Hematopoietic multipotent progenitor cell treated with erythropoietin and hydrocortisone succinate and interleukin-3 and kit ligand, for 8 days (in vitro differentiated cells): ENCODE results near the gene GPC3.

Experiments used
- DNase-seq: peaks from one replicate; pipeline ENCODE4 v3.0.0-alpha.2; 2015

The GPC3 gene

DNA sequence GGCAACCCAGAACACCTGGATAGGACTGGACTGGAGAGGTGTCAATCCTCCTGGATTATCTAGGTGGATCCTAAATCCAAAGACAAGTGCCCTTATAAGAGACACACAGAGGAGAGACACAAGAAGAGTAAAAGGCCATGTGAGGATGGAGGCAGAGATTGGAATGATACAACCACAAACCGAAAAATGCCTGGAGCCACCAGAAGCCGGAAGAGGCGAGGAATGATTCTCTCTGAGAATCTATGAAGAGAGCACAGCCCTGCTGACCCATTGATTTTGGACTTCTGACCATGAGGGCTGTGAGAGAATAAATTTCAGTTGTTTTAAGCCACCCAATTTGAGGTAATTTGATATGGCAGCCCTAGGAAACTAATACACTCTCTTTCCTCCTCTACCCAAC lies 20.1 kb downstream of the GPC3 start:
- DNase-seq = no peak

DNA sequence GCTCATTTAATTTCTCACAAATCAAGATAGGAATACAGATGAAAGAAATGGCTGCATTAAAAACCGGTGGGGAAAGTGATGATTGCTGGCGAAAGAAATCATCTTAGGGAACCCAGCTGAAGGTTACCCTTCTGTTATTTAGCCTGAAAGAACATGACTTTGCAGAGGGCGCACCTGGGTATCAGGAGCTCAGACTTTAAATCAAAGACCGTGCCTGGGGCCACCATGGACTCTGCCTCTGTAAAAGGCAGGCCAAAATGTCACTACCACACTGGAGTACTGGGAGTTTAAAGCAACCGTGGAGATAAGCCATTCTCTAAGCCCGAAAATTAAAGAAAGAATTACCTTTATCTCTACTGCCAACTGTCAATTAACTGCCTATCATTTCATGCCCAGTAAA lies 24.3 kb downstream of the GPC3 start:
- no peak for DNase-seq

DNA sequence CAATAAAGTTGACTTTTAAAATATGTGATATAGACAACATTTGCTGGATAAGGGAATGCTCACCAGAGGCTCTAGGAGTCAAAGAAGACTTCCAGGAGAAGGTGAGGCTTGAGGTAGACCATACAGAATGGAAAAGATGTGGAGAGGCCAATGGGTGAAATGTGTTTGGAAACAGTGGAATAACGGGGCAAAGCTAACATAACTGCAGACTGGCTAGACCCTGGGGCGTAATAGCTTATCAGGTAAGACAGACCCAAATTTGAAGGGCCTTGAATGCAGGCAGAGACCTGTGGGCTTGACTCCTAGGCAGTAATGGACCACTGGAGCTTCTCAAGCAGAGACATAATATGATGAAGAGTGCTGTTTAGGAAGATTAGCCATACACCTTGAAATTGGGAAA lies 25.4 kb downstream of the GPC3 start:
- no peak for DNase-seq

DNA sequence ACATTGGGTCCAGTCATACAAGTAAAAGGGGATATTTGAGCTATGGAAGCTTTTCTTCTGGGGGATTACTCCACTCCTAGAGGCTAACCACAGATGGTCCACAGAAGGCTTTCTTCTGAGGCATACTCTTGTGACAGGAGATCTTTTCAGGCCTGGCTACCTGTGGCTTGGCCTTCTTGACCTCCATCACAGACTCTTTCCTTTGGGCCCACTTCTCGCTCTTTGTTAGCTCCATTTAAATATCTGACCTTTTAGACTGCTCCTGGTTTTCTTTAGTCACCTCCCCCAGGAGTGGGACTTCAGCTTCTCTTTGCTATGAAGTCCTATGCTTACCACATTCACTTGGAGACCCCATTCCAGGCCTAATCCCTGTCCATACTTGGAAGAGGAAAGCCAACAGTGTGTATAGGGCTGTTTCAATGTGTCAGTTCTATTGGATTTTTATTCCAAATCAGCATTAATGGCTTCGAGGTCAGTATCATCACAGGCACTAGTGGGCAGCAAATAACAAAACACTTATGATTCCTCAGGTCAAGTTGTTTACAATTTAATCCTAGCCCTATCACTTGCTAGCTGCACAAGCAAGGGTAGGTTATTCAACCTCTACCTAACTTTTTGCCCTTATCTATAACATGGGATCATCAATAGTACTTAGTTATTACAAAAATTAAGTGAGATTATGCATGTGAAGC lies 26.3 kb downstream of the GPC3 start:
- no peak for DNase-seq

DNA sequence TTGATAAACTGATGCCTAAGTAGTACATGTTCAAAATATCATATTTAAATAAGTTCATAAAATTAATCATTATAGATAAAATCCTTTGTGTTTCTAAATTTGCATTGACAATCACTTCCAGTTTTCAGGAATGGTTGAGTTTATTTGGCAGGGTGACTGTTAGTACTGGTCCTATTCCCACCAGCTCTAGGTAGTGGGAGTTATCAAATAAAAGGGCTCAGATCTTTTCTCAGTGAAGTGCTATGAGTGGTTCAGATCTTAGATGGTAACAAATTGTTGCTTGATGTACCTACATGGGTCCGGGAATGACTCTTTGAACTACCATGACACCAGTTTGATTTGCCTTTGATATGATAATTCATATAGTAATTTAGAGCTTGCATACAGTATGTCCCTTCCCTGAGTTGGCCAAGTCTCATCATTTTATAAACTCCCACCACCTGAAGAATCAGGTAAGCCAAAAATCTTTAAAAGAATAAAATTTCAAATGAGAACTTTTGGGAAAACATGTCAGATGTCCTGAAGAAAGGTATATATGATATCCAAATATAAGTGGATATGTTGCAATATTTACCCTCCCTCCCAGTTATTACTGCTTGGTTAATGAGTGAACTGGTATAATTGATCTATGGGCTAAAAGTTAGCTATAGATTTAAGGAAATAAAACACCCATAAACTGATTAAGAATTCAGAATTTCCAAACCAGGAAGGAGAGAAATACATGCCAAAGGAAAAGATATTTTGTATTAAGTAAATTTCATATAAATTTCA lies 28.6 kb downstream of the GPC3 start:
- no peak for DNase-seq

DNA sequence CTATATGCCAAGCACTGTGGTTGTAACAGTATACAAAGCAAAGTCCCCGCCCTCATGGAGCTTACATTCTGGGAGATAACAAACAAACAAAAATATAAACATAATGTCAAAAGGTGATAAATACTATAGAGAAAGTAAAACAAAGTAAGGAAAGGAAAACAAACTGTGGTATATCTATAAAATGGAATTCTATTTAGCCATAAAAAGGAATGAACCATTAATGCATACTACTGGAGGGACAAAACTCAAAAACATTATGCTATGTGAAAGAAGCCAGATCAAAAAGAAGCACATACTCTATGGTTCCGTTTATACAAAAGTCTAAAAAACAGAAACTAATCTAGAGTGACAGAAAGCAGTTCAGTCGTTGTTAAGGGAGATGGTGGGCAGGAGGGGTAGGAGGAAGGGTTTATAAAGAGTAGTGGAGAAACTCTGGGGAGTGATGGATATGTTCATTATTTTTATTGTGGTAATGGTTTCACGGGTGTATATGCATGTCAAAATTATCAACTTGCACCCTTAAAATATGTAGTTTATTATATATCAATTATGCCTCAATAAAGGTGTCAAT lies 31.5 kb downstream of the GPC3 start:
- no peak for DNase-seq

DNA sequence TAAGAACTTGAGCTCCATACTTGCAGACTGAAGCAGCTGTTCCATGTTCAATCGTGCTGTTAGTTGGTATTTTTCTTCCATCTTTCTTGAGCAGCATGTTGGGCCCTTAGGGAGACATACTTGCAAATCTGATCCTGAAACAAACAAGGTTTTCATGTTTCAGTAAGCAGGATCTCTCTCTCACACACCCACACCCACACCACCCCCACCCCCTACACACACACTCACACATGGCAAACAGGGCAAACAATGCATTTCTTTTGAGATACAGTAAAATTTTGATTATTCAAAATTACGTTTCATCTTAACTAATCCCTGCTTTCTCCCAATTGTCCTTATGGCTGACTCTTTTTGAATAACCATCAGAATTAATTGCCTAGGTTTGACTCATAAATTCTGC lies 32.3 kb downstream of the GPC3 start:
- DNase-seq = no peak

DNA sequence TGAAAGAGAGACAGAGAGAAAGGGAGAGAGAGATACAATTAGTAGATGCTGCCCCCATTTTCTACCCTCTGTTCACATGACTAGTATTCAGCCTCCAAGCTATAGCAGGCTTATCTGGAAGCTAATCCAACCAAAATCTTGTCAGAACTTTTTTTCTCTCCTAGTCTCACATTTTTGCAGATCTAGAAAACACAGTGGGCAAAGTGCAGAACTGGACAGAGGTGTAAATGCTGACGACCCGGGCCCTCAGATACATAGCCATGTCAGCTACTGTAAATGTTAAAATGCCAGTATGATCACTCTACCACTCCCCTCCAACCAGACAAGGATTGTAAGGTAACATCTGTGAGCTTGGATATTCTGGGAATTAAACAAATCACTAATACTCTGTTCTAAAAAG lies 34.3 kb downstream of the GPC3 start:
- no peak for DNase-seq

DNA sequence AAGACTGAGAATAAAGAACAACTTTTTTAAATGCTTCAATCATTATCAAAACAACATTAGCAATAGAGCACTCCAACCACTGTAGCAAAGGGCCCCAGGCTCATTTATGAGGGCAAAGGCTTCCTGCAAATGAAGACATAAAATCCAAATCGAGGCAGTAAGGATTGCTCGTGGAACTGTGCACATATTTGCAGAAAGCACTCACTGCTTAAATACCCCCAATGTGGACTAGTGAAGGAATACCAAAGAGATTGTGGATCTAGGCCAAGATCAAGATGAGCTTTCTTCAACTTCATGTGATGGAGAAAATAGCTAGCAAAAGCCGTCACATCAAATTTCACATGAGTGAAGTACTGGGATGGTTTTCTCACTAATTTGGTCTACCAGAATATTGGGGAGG lies 35.2 kb downstream of the GPC3 start:
- DNase-seq = no peak

DNA sequence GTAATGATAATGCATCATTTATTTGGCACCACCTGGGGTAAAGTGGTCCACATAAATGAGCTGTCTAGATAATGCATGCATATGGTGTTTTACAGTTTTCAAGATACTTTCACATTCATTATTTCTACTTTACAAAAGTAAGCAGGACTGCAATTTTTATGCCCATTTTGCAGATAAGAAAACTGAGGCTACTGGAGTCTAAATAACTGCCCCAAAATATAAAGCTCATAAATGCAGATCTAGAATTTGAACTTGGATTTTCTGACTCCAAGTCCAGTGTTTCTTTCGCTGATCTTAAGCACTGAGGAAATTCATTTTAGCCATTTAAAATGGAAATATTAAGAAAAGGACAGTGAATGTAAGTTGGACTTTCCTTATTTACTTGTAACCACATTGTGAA lies 36.5 kb downstream of the GPC3 start:
- DNase-seq = no peak

DNA sequence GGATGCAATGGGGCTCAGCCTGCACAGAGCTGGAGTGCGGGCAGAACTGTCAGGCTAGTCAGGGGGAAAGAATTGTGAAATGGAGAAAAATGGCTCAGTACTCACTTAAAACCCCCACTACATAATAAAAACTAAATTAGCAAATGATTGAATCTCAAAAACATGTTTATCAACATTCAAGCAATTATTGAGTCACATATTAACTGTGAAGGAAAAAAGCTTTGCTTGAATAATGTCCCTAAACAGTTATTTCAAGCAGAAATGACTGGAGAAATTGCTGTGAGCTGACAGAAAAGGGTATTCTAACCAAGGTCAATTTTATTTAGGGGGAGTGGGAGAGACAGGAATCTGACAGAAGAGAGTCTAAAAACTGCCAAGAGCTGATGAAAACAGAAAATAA lies 37.4 kb downstream of the GPC3 start:
- no peak for DNase-seq

DNA sequence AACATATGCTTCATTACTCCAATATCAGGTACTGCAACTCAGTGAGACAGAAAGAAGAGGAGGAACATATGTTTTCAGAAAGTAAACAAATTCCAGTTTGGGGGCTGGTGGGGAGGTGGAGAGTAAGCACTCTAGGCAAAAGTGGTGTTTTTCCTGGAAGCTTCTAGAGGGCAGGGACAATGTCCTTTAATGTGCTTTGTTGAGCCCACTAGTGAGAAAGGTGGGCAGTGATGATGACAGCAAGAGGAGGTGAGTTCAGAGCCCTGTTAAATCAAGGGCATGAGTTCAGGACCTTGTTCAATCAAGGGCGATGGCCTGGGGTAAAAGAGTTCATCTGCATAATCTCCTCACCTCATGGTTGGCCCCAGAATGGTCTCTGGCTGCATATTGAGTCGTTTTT lies 38.4 kb downstream of the GPC3 start:
- DNase-seq = no peak

DNA sequence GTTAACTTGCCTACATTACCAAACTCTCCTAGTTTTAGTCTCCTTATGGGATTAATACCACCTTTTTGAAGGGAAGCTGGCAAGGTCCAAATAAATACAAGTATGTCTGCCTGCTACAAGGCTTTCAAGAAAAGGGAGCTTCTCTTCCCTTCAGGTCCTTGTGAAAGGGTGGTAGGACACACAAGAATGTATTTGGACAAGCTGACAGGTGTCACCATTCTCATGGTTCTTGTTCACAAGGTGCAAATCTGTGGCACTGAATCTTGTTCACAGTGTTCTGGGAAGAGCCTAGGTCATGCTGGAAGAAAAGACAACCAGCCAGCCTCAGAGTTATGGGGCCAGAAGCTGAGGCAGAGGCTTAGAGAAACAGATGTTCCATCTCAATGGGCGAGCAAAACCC lies 41.9 kb downstream of the GPC3 start:
- DNase-seq = no peak

DNA sequence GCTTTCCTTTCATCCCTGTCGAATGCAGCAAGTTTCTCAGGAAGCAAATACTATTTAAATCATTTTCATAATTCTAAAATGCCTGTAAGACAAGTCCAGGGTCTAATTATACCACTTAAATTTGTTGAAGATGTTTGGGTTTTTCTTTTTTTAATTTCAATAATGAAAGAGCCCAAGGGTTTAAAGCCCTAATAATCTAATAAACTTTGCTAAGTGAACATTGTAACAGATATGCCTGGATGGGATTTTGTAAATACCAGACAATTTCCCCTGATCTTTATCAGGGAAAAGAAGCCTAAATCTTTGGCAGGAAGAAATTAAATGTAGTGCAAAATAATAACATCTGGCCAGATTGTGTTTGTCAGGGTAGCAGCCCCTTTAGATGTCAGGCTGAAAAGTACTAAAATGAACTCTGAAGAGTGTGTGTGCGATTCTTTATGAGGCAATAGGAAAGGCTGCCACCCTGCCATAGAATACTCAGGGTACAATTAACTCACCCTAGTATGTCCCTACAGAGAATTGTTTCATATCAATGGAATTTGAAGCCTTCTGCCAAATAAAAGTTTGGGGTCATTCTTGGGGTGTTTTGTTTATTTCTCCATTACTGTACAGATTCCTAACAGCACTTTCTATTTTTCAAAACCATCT lies 45.6 kb downstream of the GPC3 start:
- DNase-seq = no peak

DNA sequence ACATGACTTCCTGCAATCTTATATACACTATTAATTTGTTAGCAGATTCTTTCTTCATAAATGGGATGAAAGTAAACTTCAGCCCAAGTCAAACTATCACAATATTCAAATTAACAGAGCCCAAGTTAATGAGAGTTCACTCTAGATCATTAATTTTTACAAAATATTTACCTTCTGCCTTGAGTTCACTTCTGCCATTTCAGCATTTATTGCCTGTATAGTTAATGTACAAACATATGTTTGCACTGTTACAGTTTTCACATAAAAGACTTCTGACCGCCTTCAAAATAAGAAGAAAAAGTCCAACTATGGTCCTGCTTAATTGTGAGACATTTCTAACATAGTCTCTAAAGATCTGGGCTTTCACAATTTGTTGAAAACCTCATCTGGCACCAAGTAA lies 46.9 kb downstream of the GPC3 start:
- DNase-seq = no peak

DNA sequence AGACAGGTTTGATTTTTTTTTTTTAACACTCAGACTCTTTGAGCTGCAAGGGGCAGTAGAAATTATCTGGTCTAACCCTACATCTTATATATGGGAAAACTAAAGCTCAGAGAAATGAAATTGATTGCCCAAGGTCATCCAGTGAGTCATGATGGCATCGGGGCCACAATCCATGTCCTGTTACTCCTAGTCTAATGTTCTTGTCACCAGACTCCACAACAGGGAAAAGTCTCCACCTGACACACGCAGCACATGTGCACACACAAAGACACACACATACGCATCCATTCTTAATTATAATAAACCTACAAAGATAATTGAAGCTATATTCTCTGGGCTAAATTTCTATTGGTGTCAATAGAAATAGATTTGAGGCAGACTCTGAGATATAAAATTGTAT lies 48.4 kb downstream of the GPC3 start:
- DNase-seq = no peak

DNA sequence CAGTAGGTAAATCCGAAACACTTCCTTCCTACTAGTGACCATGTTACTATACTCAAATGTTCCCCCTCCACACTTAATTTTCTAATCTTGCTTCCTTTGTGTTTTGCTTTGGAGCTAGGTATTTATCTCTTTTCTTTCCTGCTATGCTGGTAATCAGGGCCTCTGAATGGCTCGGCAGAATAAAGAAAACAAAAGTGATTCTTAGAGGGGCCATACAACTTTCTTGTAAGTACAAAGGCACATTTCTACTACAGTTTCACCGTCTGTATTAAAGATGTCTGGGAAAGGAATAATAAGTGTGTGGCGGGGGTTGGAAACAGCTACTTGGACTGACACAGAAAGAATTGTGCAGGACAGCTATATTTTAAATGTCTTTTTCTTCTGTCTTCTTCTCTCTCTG lies 50.3 kb downstream of the GPC3 start:
- no peak for DNase-seq

DNA sequence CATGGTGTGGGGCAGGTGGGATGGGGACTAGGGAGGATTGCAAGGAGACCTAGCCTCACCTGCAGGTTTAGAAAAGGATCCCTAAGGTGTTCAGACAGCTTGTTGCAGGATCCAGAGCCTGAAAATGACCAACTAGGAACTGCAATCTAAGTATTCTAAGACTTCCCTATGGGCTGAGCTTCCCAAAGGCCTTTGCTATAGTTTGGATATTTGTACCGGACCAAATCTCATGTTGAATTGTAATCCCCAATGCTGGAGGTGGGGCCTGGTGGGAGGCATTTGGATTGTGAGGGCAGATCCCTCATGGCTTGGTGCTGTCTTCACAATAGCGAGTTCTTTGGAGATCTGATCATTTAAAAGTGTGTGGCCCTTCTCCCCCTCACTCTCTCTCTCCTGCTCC lies 52.1 kb downstream of the GPC3 start:
- DNase-seq = no peak

DNA sequence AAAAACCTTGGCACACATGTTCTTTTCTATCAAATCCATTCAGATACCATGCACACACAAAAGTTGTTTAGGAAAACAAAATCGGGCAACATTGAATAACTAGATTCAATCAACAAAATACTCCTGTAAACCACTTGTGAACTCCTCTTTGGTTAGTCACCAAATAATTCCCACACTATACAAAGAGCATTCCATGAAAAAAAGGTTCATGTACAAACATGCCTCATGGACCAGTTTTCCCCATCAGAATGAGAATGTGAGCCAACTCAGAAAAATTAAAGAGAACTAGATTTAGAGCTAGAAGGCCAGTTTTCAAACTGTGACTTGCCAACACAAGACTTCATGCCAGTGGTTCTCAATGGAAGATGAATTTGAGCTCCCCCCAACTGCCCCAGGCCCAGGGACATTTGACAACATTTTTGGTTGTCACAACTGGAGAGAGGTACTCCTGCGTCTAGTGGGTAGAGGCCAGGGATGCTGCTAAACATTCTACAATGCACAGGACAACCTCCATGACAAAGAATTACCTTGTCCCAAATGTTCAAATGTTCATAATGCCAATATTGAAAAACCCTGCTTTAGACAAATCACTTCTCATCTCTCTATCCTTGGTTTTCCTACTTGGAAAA lies 55.4 kb downstream of the GPC3 start:
- DNase-seq = no peak

DNA sequence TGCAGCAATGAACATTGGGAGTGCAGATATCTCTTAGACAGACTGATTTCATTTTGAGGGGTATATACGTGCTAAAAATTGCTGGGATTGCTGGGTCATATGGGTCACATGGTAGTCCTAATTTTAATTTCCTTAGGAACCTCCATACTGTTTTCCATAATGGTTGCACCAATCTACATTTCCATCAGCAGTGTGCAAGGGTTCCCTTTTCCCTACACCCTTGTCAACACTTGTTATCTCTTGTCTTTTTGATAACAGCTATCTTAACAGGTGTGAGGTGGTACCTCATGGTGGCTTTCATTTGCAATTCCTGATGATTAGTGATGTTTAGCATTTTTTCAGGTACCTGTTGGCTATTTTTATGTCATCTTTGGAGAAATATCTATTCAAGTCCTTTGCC lies 57.0 kb downstream of the GPC3 start:
- DNase-seq = no peak

DNA sequence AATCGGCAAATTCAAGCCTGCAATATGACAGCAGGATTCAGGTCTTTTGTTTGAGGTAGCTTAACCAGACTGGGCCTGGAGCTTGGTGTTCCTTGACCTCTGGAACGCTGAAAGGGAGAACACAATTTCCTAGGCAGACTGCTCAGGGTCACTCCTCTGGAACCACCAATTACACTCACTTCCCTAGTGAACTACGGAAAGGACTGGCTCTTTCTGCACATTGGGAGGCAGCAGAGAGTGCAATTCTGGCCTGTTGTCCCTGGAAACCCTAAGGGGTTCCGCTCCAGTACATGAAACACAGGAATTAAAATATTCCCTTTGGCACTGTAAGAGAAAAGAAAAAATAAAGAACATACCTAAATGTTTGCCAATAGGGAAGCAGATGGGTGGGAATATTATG lies 58.6 kb downstream of the GPC3 start:
- no peak for DNase-seq

DNA sequence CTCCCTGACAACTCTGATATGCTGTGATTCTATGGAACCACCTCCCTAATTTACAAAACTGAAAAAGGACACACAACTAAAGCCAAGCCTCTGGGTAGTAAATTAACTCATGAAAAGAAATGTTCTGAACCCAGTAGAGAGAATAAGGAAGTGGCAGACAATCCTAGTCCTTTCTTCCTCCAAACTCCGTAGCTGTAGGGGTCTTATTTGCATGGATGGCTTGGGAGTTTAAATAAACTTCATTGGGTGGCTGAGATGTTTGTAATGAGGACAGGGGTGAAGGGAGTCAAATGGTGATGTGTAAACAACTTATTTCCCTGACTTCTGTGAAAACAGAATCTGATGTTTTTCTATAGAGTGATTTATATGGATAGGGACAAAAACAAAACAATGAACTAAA lies 59.3 kb downstream of the GPC3 start:
- DNase-seq = no peak

DNA sequence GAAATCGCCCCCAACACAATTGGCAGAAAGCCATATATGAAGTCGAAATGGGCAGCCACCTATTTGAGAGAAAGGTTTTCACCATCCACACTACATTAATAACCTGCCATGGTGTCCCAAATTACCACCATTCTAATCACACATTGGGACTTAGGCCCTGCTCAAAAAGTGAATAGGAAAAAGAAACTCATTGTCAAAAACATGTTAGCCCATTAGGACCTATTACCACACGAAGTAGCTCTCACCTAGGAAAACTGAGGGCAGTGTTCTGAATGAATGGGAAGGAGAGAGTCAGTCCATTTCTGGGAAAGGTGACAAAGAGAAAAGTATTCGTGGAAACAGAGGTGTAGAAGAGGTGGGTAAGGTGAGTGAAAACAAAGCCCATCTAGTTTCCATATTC lies 60.8 kb downstream of the GPC3 start:
- no peak for DNase-seq

DNA sequence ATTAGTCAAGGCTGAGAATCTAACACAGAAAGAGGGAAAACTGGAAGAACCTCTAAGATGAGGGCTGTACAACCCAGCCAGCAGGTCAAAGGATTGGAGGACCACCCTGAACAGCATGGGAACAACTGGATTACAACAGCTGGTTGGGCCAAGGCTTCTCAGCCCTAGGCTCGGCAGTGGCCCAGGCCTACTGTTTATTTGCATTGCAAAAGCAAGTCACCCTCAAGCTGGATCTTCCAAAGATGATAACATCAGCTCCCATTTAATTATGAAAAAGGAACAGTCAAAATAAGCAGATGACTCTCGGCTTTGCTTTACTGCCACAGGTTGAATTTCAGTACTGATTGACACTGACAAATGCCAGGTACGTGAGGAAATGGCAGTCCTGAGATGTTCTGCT lies 61.8 kb downstream of the GPC3 start:
- DNase-seq = no peak
